Breast epithelium (tissue), 4 donors: ENCODE data around the gene HSPB6. TPM values are rescaled to one million over a fixed set of nuclear protein-coding genes. Genes with fewer than 3 reads are reported as not detected.

Experiments
- DNase-seq, 2 donors: peaks; one replicate each; pipeline ENCODE4 v3.0.0-alpha.2; 2019; ENCODE audit warnings: low spot score in 2 of 2
- H3K27ac ChIP-seq, 2 donors: fragments of 200-600 bp; sonication (generic) in 1 of 2; one replicate each; pipeline ENCODE4 v1.5.1; 2016 to 2019; ENCODE audit warnings: mild to moderate bottlenecking in 1 of 2
- H3K27me3 ChIP-seq, 2 donors: fragments of 200-600 bp; sonication (generic) in 1 of 2; one replicate each; pipeline versions ENCODE4 v1.5.1 to v1.6.0; 2017 to 2019; ENCODE audit warnings: control low read depth in 1 of 2, mild to moderate bottlenecking in 1 of 2
- H3K36me3 ChIP-seq: fragments of 200-600 bp; one replicate; pipeline ENCODE4 v1.5.1; 2019
- H3K4me1 ChIP-seq, 2 donors: fragments of 200-600 bp; sonication (generic); one replicate each; pipeline ENCODE4 v1.5.1; 2016 to 2019; ENCODE audit warnings: control low read depth in 1 of 2
- H3K4me3 ChIP-seq, 3 donors: fragments of 200-600 bp; sonication (generic); 1 replicate in 2 of 3; 2 replicates in 1 of 3; pipeline ENCODE4 v1.5.1; 2016 to 2019; ENCODE audit warnings: mild to moderate bottlenecking in 3 of 3, moderate library complexity in 2 of 3
- H3K9me3 ChIP-seq, 2 donors: fragments of 200-600 bp; sonication (generic) in 1 of 2; one replicate each; pipeline ENCODE4 v1.5.1; 2016 to 2019; ENCODE audit warnings: control low read depth in 1 of 2
- POLR2A ChIP-seq: fragments of 450-650 bp; IDR thresholded peaks from one replicate; pipeline ENCODE4 v1.6.1; 2016; ENCODE audit warnings: antibody characterized with exemption, mild to moderate bottlenecking, moderate library complexity
- POLR2AphosphoS5 ChIP-seq, 3 donors: sonication (generic); formaldehyde crosslinking; IDR thresholded peaks; one replicate each; pipeline ENCODE4 v1.6.1; 2017; ENCODE audit warnings: antibody characterized with exemption in 3 of 3
- intact Hi-C: fragments of 100-400 bp; cut with DNase I; formaldehyde crosslinking; loops from one replicate; pipeline ENCODE4 v1.15.1; 2023; ENCODE audit warnings: low total_unique reads
- total RNA-seq, 3 donors: library from RNA; depleted of rRNA; stranded (reverse); fragments of >200 nt; gene quantifications; one replicate each; pipeline ENCODE4 v1.1.0, GENCODE V29; 2016
- TF ChIP-seq, protein P1 (sequence below), 3 donors: fragments of 450-650 bp; IDR thresholded peaks; one replicate each; pipeline ENCODE4 v1.5.1; 2016 to 2017; ENCODE audit warnings: antibody characterized with exemption in 3 of 3, mild to moderate bottlenecking in 3 of 3, moderate library complexity in 3 of 3

HSPB6 gene
- total RNA-seq, 3 donors from 2014 or later = 31.0 to 144 (median 81.9) TPM

DNA sequence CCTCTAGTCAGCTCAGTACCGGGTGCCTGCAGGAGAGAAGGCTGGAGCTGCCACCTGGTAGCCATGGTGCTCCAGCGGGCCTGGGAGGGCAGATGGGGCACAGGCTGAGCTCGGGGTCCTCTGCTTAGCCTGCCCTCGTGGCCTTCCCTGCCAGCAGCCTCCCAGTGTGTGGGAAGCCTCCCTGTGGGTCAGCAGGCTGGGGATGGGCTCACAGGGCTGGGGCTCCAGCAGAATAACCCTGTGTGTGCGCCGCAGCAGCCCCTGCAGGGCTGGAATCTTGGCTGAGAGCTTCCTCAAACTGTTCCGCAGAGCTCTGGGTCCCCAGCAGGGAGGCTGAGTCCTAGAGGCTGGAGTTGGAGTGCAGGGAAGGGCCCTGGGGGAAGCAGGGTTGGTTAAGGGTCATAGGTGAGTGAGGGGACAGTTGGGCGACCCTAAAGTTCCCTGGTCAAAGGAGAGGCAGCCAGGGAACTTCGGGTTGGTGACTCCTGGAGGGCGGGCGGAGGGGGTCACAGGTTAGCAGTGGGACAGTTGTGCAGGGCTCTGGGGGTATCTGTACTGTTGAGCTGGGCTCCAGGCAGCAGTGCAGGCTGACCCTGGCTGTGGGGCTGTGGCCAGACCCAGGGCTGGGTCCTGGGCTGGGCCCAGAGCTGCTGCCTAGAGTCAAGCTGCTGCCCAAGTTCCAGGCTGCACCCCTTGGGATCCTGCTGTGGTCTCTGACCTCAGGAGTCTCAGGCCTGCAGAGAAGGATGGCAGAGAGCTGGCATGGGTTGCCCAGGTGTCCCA, 32.6 kb upstream of the HSPB6 start:
- no peak for TF ChIP-seq POLR2AphosphoS5 (IDR thresholded peaks at IDR 0.05)
- no peak for TF ChIP-seq POLR2A
- TF ChIP-seq, protein P1, sequence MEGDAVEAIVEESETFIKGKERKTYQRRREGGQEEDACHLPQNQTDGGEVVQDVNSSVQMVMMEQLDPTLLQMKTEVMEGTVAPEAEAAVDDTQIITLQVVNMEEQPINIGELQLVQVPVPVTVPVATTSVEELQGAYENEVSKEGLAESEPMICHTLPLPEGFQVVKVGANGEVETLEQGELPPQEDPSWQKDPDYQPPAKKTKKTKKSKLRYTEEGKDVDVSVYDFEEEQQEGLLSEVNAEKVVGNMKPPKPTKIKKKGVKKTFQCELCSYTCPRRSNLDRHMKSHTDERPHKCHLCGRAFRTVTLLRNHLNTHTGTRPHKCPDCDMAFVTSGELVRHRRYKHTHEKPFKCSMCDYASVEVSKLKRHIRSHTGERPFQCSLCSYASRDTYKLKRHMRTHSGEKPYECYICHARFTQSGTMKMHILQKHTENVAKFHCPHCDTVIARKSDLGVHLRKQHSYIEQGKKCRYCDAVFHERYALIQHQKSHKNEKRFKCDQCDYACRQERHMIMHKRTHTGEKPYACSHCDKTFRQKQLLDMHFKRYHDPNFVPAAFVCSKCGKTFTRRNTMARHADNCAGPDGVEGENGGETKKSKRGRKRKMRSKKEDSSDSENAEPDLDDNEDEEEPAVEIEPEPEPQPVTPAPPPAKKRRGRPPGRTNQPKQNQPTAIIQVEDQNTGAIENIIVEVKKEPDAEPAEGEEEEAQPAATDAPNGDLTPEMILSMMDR (IDR thresholded peaks at IDR 0.05) = no peak
- intact Hi-C loops = no loop called here
- DNase-seq = no peak

GRCh38 chr19:35788205-35788960, 31.6 kb upstream of the HSPB6 start:
- no peaks in the 10 kb centered on the region for H3K36me3 ChIP-seq
- TF ChIP-seq, protein P1 (IDR thresholded peaks at IDR 0.05) = no peak
- no peak for TF ChIP-seq POLR2AphosphoS5 (IDR thresholded peaks at IDR 0.05)
- no peak for TF ChIP-seq POLR2A
- no peaks in the 10 kb centered on the region for H3K27me3 ChIP-seq
- H3K27ac ChIP-seq = no peak overlapping the region
- no peak overlapping the region for H3K4me3 ChIP-seq
- H3K4me1 ChIP-seq = no peaks in the 10 kb centered on the region
- DNase-seq = no peak
- intact Hi-C loops = no loop called here
- H3K9me3 ChIP-seq = no peaks in the 10 kb centered on the region

More for the DNA sequence above, 32.6 kb upstream of the HSPB6 start:
- Histone ChIP-seq H3K36me3 (no peaks in the 10 kb centered on the region), H3K4me1 (no peaks in the 10 kb centered on the region), H3K27me3 (no peaks in the 10 kb centered on the region), H3K4me3 (no peak overlapping the region), H3K27ac (no peak overlapping the region), H3K9me3 (no peaks in the 10 kb centered on the region)

GRCh38 chr19:35787227-35787799, 30.5 kb upstream of the HSPB6 start:
- Histone ChIP-seq H3K9me3 (no peaks in the 10 kb centered on the region), H3K36me3 (no peaks in the 10 kb centered on the region), H3K4me3 (no peak overlapping the region), H3K27ac (no peak overlapping the region), H3K27me3 (no peaks in the 10 kb centered on the region), H3K4me1 (no peaks in the 10 kb centered on the region)
- no peak for TF ChIP-seq POLR2AphosphoS5 (IDR thresholded peaks at IDR 0.05)
- no peak for TF ChIP-seq POLR2A
- TF ChIP-seq, protein P1 (IDR thresholded peaks at IDR 0.05) = no peak
- intact Hi-C loops = no loop called here
- DNase-seq = no peak

GRCh38 chr19:35786299-35787160, 29.7 kb upstream of the HSPB6 start:
- no peaks in the 10 kb centered on the region for H3K4me1 ChIP-seq
- H3K27me3 ChIP-seq = no peaks in the 10 kb centered on the region
- no peaks in the 10 kb centered on the region for H3K36me3 ChIP-seq
- TF ChIP-seq POLR2A = no peak
- TF ChIP-seq, protein P1 (IDR thresholded peaks at IDR 0.05) = no peak
- TF ChIP-seq POLR2AphosphoS5 (IDR thresholded peaks at IDR 0.05) = no peak
- no peak for DNase-seq
- intact Hi-C loops = no loop called here
- H3K27ac ChIP-seq = no peak overlapping the region
- H3K9me3 ChIP-seq = no peaks in the 10 kb centered on the region
- H3K4me3 ChIP-seq = no peak overlapping the region
